Dermis blood vessel endothelial cell (primary cell): Measurements from ENCODE around the gene PNMA8A. TPM values are rescaled to one million over a fixed set of nuclear protein-coding genes. Genes with fewer than 3 reads are reported as not detected.
"Not testable (repeated sequence)": the region's sequence is repeated elsewhere in the genome, so short reads cannot be mapped to it uniquely, and the experiment has no call there.

Experiments
- DNase-seq: peaks from one replicate; pipeline ENCODE4 v3.0.0; 2010
- total RNA-seq: library from RNA; depleted of rRNA; stranded (reverse); fragments of >200 nt; gene quantifications from 2 replicates; pipeline ENCODE4 v1.2.3, GENCODE V29; 2014

PNMA8A gene, protein sequence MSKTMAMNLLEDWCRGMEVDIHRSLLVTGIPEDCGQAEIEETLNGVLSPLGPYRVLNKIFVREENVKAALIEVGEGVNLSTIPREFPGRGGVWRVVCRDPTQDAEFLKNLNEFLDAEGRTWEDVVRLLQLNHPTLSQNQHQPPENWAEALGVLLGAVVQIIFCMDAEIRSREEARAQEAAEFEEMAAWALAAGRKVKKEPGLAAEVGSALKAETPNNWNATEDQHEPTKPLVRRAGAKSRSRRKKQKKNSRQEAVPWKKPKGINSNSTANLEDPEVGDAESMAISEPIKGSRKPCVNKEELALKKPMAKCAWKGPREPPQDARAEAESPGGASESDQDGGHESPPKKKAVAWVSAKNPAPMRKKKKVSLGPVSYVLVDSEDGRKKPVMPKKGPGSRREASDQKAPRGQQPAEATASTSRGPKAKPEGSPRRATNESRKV
- under 0.01 and 0.98 TPM in 2 replicates for total RNA-seq

DNA sequence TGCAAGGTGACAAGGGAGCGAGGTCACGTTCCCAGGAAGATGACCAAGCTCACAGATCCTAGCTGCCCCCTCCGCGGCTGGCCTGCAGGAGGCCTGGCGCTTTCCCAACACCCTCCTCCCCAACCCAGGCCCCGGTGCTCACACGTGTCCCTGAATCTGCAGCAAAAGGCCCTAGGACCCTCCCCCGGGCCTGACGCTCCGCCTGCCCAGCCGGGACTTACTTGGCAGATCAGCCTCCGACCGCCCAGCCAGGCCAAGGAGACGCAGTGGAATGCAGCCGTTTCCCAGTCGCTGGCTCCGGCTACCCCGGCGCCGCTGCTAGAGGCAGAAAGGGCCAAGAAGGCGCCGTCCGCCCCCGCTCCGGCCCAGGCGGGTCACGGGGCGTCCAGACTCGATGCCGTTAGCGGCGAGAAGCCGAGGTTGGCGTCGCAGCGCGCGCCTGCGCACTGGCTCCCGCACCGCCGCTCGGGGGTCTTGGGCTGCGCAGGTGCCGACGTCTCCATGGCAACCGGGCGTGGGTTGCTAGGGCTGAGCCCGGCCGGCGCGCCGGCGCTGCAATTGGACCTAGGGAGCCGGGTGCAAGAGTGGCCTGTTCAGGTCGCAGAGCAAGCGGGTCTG is at the start of gene PNMA8A:
TSS of gene PNMA8A (minus strand) at position 448 of the 618 bp plus-strand sequence. CDS start 528 bp downstream, outside the sequence.
- peak; percentile 66 for DNase-seq

DNA sequence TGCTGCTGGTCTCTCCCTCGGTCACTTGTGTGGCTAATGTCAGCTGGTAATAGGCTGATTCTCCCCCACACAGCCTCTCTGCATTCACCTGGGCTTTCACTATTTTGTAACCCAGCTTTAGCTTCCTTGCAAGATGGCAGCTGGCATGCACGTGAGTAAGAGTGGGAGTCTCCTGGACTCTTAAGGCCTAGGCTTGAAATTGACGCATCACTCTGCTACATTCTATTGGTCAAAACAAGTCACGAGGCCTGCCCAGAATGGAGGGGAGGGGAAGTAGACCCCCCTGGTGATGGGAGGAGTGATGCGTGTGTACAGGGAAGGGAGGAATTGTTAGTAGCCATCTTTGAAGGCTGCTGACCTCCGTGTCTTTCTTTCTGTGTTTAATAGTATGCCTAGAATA is 49.3 kb upstream of the PNMA8A start:
- no peak for DNase-seq

DNA sequence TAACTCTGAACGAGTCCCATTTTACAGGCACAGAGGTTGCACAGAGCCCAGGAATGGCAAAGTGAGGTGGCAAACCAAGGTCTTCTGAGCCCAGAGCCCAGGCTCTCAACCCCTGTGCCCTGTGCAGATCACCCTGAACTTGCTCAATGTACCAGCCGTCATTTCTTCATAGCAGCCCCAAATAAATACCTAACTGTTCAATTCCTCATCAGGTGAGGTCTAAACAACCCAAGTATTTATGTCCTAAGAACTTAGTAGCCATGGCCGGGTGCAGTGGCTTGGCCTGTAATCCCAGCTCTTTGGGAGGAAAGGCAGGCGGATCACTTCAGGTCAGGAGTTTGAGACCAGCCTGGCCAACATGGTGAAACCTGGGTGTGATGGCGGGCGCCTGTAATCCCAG is 46.1 kb upstream of the PNMA8A start:
- DNase-seq: no peak

DNA sequence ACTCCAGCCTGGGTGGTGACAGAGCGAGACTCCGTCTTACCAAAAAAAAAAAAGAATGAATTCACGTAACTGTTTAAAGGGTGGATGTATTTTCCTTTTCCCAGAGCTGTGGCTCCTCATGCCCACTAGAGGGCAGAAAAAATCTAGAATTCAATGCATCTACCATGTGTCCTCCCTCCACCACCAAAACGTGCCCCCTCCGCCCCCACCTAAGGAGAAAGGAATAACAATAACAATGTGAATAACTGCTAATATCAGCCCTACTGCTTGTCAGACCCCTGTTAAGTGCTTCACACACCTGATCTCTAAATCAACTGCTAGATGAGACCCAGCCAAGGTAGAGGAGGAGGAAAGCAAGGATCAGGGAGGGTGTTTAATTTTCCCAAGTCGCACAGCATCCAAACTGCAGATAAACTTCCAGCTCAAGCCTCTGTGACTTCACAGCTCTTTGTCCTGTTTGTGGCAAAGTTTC is 44.6 kb upstream of the PNMA8A start:
- peak; percentile 58 for DNase-seq

DNA sequence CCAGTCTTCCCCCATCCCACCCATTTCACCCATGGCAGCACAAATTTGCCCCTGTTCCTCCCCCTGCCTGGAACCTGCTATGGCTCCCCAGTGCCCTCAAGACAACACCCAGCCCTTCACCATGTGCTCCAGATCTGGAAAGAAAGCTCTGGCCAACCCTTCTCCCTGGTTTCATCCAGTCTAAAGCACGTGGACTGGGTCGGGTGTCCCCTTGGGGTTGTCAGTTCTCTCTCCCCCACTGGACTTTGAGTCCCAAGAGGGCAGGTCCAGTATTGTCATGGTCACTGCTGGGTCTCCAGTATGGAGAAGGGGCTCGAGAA is 43.9 kb upstream of the PNMA8A start:
- DNase-seq: no peak

DNA sequence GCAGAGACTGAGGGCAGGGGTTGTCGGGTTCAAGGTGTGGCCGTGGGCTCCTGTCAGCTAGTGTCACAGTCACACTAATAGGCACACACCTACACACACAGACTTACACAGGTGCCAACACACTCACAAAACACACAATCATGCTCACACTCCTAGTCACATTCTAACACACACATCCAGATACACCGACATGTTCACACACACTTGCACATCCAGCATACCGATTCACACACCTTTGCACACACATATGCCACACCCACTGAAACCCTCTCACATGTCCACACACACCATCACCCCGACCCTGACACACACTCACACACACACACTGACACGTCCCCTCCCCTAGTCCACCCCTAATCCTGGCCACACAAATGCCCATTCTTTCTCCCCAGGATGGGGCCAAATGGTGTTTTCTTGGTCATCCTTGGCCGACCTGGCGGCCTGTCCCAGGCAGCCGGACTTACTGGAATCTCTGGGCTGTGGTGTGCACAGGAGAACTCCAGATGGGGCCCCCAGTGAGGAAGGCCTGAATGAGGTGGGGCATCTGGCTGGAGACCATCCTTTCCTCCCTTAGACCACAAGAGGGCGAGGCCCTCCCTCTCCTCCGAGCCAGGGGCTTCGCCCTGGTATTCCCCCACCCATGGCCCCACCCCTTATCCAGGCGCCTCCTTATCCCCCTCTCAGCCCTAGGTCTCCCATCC is 43.4 kb upstream of the PNMA8A start:
- DNase-seq: no peak

DNA sequence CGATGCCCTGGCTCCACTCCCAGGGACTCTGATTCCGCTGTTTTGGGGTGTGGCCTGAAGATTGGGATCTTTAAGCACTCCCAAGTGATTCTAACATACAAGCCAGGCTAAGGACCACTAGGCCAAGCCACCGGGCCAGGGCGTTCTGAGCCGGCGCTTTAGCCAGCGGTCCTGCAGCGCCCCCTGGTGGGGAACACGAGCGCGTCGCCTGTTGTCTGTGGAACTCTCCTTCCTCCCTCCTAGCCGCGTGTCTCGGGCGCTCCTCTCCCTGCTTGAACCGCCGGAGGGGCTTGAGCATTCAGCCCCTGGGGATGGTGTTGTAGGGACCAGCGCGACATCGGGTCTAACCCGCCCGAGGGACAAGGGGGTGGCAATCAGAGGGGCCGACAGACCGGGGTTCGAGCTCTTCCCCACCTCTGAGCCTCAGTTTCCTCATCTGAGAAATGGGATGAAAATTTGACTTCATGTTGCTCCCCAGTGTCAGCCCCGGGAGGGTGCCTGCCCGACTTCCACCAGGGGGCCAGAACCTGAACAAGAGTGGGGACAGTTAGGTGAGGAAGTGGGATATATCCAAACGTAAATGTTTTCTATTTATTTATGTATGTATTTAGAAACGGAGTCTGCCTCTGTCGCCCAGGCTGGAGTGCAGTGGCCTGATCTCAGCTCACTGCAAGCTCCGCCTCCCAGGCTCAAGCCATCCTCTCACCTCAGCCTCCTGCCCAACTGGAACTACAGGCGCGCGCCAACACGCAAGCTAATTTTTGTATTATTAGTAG is 42.3 kb upstream of the PNMA8A start:
- DNase-seq: peak; percentile 83

DNA sequence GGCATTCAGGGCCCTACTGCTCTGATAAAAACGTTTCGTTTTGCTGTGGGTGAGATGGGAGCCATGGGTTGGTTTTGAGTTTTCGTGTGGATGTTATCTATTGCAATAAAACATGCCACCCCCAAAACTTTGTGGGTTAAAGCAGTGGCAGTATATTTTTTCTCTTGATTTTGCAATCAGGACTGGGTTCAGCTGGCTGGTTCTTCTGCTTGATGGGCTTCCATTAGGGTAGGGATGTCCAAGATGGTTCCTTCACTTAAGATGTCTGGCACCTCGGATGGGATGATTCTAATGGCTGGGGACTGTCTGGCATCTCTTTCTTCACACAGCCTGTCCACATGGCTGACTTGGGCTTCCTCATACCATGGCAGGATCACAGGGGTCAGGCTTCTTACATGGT is 39.9 kb upstream of the PNMA8A start:
- DNase-seq: no peak

DNA sequence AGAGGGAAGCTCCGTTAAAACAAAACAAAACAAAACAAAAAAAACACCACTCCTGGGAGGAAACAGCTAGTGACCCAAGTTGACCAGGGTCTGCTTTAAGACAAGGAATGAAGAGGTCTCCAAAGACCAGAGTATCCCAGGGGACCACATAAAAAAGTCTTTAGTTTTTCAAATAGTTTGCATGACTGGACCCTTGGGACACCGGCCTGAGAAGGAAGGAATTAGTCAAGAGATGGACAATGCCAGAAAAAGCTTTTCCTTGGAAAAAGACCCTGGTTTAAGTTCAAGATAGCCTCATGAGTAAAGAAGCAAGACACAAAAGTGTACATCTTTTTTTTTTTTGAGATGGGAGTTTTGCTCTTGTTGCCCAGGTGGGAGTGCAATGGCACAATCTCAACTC is 36.8 kb upstream of the PNMA8A start:
- no peak for DNase-seq

DNA sequence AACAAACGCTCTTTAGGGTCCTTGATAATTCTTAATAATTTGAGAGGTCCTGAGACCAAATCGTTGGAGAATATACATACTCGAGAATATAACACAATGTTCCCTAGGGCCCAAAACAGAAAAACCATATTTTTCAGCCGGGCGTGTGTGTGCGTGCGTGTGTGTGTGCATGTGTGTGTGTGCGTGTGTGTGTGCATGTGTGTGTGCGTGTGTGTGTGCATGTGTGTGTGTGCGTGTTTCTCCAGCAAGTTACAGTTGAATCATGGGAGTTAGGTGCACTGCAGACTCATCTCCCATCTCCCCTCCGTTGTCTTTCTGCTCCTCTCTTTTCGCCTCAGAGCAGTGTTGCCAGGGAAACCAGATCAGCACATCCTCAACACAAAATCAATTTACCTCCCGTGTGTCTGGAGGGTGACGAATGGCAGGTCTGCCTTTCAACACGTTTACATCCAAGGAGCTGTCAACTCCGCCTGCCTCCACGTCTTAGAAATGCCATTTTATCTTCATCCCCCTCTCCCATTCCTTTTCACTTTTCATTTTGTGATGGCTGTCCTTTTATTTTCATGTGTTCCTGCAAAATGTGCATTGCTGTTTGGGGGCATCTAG is 32.6 kb upstream of the PNMA8A start:
- DNase-seq: no peak

DNA sequence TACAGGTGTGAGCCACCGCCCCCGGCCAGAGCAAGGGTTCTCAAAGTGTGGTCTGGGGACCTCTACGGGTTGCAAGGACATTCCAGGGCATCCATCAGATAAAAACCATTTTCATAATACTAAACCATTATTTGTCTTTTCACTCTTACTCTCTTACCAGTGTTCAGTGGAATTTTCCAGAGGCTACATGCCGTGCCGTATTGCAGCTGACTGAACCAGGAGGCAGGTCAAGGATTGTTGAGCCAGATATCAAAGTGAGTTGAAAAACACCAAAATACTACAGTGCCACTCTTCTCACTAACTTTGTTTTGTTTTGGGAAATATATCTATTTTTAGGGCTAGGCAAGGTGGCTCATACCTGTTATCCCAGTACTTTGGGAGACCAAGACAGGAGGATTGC is 31.5 kb upstream of the PNMA8A start:
- no peak for DNase-seq

DNA sequence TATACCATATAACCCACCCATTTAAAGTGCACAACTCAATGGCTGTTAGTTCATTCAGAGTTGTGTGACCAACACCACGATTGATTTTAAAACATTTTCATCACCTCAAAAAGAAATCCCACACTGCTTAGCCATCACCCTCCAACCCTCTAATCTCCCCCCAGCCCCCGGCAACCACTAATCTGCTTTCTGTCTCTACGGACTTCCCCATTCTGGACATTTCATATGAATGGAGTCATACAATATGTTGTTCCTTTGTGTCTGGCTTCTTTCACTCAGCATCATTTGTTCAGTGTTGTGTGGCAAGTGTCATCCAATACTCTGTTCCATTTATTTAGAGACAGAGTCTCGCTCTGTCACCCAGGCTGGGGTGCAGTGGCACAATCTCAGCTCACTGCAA is 28.3 kb upstream of the PNMA8A start:
- no peak for DNase-seq

DNA sequence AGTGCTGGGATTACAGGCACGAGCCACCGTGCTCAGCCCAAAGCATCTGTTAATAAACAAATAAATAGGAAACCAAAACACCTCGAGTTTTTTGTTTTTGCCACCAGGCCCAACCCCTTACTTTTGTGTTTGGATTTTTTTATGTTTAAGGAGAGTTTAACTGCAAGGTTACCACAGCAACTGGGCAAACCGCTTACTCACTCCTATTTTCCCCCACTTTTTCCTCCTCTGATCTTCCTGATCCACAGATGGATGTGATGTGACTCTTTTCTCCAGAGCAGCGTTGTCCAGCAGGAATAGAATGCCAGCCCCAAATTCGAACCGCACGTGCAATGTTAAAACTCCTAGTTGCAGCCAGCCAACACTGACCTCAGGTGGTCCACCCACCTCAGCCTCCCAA is 26.4 kb upstream of the PNMA8A start:
- no peak for DNase-seq

DNA sequence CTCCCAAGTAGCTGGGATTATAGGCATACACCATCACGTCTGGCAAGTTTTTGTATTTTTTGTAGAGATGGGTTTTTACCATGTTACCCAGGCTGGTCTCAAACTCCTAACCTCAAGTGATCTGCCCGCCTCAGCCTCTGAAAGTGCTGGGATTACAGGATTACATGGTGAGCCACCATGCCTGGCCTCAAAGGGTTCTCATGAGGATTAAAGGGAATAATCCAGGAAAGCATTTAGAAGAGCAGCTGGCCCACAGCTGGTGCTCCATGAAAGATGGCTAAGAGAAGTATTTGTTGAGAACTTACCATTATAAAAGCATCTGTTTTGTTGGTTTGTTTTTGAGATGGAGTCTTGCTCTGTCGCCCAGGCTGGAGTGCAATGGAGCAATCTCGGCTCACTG is 25.5 kb upstream of the PNMA8A start:
- not testable (repeated sequence) for DNase-seq

DNA sequence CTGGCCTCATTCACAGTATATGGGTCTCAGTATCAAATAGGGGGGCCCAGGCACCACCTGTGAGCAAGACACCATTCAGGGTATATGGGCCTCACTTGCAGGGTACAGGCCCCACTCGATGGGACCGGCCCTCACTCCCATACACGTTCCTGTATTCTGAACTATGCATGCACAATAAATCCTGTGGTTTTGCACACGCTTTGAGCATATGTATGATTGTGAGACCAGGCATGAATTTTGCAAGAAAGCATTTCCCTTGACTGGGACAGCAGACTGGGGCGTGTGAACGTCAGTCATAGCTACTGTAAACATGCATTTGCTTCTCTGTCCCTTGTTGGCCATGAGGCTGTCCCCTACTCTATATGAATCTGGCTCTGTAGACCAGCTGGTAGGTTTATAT is 24.9 kb upstream of the PNMA8A start:
- DNase-seq: no peak

DNA sequence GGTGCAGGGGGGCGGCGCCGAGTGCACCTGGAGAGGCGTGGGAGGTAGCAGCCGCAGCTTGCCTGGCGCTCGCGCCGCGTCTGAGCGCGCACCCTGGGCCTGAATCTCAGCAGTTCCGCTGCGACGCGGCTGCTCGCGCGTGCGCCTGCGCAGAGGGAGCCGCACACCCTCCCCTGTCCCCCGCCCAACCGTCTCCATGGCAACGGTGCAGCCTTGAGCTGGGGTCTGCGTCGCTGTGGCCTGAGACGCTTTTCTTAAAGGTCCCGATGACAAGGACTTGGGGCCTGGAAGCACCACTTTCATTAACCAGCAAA is 24.4 kb upstream of the PNMA8A start, which contains the start of gene PNMA8B:
TSS of gene PNMA8B (minus strand) at position 82 of the 314 bp plus-strand sequence. CDS start 402 bp downstream, outside the sequence.
- DNase-seq: no peak

DNA sequence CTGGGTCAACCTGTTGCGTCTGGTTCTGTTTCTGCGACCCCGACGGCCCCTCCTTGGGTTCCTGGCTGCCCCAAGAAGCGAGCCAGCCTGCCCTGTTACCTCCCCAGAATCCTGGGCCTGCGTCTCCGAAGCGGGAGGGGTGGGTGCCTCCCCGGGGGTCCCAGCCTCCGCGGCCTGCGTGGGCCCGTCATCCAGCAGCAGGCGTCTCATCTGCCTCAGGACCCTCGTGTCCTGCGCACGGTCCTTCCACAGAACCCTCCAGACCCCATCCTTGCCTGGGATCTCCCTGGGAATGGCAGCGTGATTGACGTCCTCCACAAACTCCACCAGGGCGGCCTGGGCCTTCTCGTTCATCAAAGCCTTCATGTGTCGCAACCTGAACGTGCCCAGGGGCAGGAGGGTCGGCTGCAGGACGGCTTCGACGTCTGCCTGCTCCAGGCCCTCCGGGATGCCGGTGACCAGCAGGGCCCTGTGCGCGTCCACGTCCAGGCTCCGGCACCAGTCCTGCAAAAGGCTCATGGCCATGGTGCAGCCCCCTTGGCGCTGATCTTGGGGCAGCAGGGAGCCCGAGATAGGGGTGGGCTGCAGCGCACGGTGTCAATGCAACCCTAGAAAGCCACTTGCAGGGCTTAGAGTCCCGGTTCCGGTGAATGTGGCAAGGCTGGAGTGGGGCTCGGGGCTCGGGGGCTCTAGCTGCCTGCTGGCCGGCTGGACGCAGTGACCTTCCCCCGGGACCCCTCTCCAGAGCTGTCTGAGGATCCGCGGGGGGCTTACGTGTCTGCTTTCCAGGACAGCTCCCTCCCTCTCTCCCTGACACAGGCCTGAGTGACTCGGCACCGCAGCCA is 23.8 kb upstream of the PNMA8A start:
- no peak for DNase-seq

DNA sequence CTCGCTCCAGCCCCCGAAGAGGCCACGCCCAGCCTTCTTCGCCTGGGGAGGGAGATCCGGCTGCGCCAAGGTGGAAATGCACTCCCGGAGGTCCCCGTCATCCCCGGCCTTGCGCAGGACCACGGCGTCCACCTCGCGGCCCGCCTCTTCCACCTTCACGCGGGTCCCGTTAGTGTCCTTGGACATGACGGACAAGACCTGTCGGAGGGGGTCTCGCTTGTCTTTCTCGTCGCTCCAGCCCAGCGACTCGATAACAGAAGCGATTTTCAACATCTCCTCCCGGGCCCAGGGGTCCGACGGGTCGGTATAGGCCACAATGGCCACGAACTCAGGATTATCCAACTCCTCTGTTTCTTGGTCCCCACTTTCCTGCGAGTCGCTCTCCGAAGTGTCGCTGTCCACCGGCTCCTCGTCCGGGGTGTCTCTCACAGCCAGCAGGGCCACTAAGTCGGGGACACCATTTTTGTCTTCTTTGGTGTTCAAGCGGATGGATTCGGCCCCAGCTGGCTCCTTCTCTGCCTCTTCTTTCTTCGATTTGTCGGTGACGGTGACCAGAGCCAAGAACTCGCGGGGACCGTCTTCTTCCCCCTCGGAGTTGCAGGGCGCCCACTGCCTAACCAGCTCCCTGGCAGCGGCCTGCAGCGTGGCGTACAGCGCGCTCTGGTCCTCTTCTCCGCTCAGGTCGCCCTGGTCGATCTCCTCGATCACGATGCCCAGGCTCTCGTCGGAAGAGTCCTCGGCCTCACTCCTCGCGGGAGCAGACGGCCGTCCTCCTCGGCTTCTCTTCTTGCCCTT is 23.0 kb upstream of the PNMA8A start:
- no peak for DNase-seq

DNA sequence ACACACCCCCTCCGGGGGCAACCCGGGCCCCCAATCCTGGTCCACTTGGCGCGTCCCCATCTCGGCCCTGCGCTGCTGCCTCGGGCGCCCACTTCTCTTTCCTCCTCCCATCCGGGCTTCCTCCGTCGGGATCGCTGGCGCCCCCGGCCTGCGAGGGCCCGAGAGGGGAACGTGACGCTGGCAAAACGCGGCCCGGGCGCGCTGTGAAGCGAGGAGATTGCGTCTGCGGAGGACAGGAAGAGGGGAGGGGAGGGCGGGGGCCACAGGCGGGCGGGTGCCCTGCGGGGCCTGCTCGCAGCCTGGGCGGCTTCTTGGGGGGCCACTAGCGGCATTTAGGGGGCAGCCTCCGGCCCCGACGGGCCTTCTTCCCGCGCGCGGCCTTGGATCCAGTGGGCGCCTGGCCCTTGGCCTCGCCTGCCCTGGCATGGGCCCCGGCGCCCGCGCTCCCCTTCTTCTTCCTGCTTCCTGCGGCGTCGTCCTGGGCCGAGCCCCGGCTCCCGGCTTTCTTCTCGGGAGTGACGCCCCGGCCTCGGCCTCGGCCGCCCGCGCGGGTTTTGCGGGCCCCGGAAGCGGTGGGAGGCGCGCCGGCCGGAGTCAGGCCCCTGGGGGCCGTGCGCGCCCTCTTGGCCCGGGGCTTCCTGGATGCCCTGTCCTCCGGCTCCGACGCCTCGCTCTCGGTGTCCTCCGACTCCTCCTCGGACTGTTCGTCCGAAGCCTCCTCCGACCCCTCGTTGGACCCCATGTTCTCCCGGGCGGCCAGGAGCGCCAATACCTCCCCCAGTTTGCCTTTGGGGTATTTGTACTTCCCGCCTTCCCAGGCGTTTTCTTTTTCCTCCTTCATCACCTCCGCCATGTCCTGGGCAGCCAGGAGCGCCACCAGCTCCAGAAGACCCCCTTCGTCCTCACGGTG is 22.1 kb upstream of the PNMA8A start:
- DNase-seq: no peak

DNA sequence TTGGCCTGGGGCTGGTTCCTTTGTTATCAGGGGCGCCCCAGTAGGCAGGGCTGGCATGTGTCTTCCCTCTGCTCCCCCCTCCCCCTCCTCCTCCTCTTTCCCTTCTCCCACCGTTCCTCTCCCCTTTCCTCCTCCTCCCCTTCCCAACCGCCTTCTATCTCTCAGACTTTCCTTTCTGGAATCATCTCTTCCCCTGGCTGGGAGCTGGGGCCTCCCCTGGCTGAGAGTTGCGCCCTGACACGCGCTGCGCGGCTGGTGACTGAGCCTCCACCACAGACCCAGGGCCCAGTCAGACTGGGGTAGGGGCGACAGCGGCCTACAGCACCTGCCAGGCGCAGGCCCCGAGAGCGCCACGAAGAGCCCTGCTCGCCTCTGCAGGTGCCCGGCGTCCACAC is 21.5 kb upstream of the PNMA8A start:
- no peak for DNase-seq
